SK-N-MC (cell line): ENCODE data around the gene KCNAB1.

Experiments
- DNase-seq: peaks from one replicate; pipeline ENCODE4 v3.0.0-alpha.2; 2011; ENCODE audit warnings: low read depth, low spot score
- H3K27ac ChIP-seq: fragments of 200-600 bp; sonication (generic); 2 replicates; pipeline ENCODE4 v1.5.1; 2016; ENCODE audit warnings: mixed run types
- H3K36me3 ChIP-seq: fragments of 200-600 bp; sonication (generic); 2 replicates; pipeline ENCODE4 v1.6.1; 2017; ENCODE audit warnings: antibody characterized with exemption, low read length, mixed read lengths; ENCODE audit not compliant: insufficient read depth
- H3K4me3 ChIP-seq: fragments of 200-600 bp; sonication (generic); 2 replicates; pipeline ENCODE4 v1.5.1; 2016
- H3K9ac ChIP-seq: fragments of 200-600 bp; sonication (generic); 2 replicates; pipeline ENCODE4 v1.8.0; 2017; ENCODE audit warnings: mixed run types, mixed read lengths; ENCODE audit not compliant: insufficient read length
- H3K9me3 ChIP-seq: fragments of 200-600 bp; sonication (generic); 2 replicates; pipeline ENCODE4 v1.6.1; 2017; ENCODE audit warnings: low read depth, mild to moderate bottlenecking, antibody characterized with exemption, low read length, moderate library complexity, mixed read lengths
- EZH2 ChIP-seq: fragments of 200-600 bp; sonication (generic); IDR thresholded peaks from one replicate; pipeline ENCODE4 v1.6.1; 2017; ENCODE audit warnings: antibody characterized with exemption
- FOXP2 ChIP-seq: optimal IDR thresholded peaks from 2 replicates; pipeline ENCODE3; 2011; ENCODE audit warnings: mild to moderate bottlenecking, moderate library complexity; ENCODE audit not compliant: insufficient read depth; ENCODE audit errors: extremely low read length, control extremely low read depth
- POLR2AphosphoS5 ChIP-seq: IDR thresholded peaks from 2 replicates; pipeline ENCODE4 v1.6.1; 2012; ENCODE audit warnings: mild to moderate bottlenecking, low read depth, low read length, borderline replicate concordance

Gene KCNAB1

GRCh38 chr3:156102267-156102931 is 18.0 kb upstream of the KCNAB1 start:
- DNase-seq: no peak
- Histone ChIP-seq H3K9ac (peak overlapping the region; percentile 24), H3K4me3 (0 out of 2 replicates have a peak overlapping the region, but pooled peaks have one; percentile 10), H3K9me3 (no peaks in the 10 kb centered on the region), H3K27ac (peak overlapping the region; percentile 38; the same call in 1 of the 2 replicates), H3K36me3 (no peaks in the 10 kb centered on the region)
- TF ChIP-seq POLR2AphosphoS5 (no peak), FOXP2 (no peak), EZH2 (no peak)

- Histone ChIP-seq H3K36me3 (no peaks in the 10 kb centered on the region), H3K9me3 (no peaks in the 10 kb centered on the region), H3K9ac (no peak overlapping the region), H3K4me3 (no peak overlapping the region), H3K27ac (no peak overlapping the region)
- TF ChIP-seq EZH2 (no peak), POLR2AphosphoS5 (no peak), FOXP2 (no peak)
- no peak for DNase-seq
Observed at GRCh38 chr3:156106721-156107373, 13.5 kb upstream of the KCNAB1 start.

DNA sequence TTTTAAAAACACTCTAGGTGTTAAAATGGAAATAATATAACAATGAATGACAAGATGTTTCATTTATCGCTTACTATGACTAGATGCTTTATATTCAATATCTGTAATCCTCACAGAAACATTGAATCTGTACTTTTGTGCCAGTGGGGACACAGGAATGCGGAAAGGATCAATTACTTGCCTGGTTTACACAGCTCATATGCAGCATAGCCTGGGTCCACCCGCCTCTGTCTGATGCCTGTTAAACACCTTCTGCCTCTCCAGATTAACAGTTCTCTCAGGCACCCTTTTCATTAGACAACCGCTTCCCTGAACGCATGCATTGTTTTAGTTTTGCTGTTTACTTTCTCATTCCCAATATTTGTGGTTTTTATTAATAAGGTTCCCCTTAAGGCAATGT is 12.9 kb upstream of the KCNAB1 start:
- no peaks in the 10 kb centered on the region for H3K36me3 ChIP-seq
- no peaks in the 10 kb centered on the region for H3K9me3 ChIP-seq
- DNase-seq: no peak
- no peak overlapping the region for H3K4me3 ChIP-seq
- H3K9ac ChIP-seq: no peak overlapping the region
- H3K27ac ChIP-seq: no peak overlapping the region
- no peak for TF ChIP-seq POLR2AphosphoS5
- no peak for TF ChIP-seq EZH2
- no peak for TF ChIP-seq FOXP2

- Histone ChIP-seq H3K9me3 (no peaks in the 10 kb centered on the region), H3K27ac (no peak overlapping the region), H3K9ac (no peak overlapping the region), H3K36me3 (no peaks in the 10 kb centered on the region), H3K4me3 (no peak overlapping the region)
- no peak for DNase-seq
- no peak for TF ChIP-seq FOXP2
- TF ChIP-seq EZH2: no peak
- no peak for TF ChIP-seq POLR2AphosphoS5
Observed at GRCh38 chr3:156108616-156109015, 11.8 kb upstream of the KCNAB1 start.

GRCh38 chr3:156109989-156110388 is 10.4 kb upstream of the KCNAB1 start:
- no peak for DNase-seq

GRCh38 chr3:156126467-156126866 is 6.1 kb downstream of the KCNAB1 start:
- Histone ChIP-seq H3K36me3 (no peaks in the 10 kb centered on the region), H3K4me3 (no peak overlapping the region), H3K9me3 (no peaks in the 10 kb centered on the region), H3K27ac (no peak overlapping the region), H3K9ac (no peak overlapping the region)
- DNase-seq: no peak
- TF ChIP-seq EZH2 (no peak), POLR2AphosphoS5 (no peak), FOXP2 (no peak)

More at GRCh38 chr3:156109989-156110388, 10.4 kb upstream of the KCNAB1 start:
- Histone ChIP-seq H3K9me3 (no peaks in the 10 kb centered on the region), H3K4me3 (no peak overlapping the region), H3K36me3 (no peaks in the 10 kb centered on the region), H3K9ac (no peak overlapping the region), H3K27ac (no peak overlapping the region)
- TF ChIP-seq POLR2AphosphoS5: no peak
- TF ChIP-seq EZH2: no peak
- no peak for TF ChIP-seq FOXP2

GRCh38 chr3:156131241-156131640 is 10.9 kb downstream of the KCNAB1 start:
- no peak for DNase-seq
- H3K27ac ChIP-seq: no peak overlapping the region
- H3K9me3 ChIP-seq: no peaks in the 10 kb centered on the region
- H3K4me3 ChIP-seq: no peak overlapping the region
- TF ChIP-seq POLR2AphosphoS5: no peak
- no peak for TF ChIP-seq EZH2
- no peak for TF ChIP-seq FOXP2
- no peaks in the 10 kb centered on the region for H3K36me3 ChIP-seq
- no peak overlapping the region for H3K9ac ChIP-seq

GRCh38 chr3:156131799-156132198 is 11.4 kb downstream of the KCNAB1 start:
- no peak for TF ChIP-seq EZH2
- TF ChIP-seq POLR2AphosphoS5: no peak
- no peak for TF ChIP-seq FOXP2
- Histone ChIP-seq H3K4me3 (no peak overlapping the region), H3K9ac (no peak overlapping the region), H3K36me3 (no peaks in the 10 kb centered on the region), H3K27ac (no peak overlapping the region), H3K9me3 (no peaks in the 10 kb centered on the region)
- no peak for DNase-seq

- Histone ChIP-seq H3K4me3 (no peak overlapping the region), H3K27ac (no peak overlapping the region), H3K36me3 (no peaks in the 10 kb centered on the region), H3K9me3 (no peaks in the 10 kb centered on the region), H3K9ac (no peak overlapping the region)
- no peak for DNase-seq
- TF ChIP-seq POLR2AphosphoS5 (no peak), EZH2 (no peak), FOXP2 (no peak)
Observed at GRCh38 chr3:156132313-156132712, 11.9 kb downstream of the KCNAB1 start.
